ACHN (cell line): Measurements from ENCODE around the gene SINHCAF.
"Not testable (repeated sequence)": the region's sequence is repeated elsewhere in the genome, so short reads cannot be mapped to it uniquely, and the experiment has no call there.

ENCODE experiments used
- DNase-seq: peaks from one replicate; pipeline ENCODE4 v3.0.0-alpha.2; 2015
- in situ Hi-C: cut with HindIII; loops from 2 replicates; pipeline ENCODE4 v1.10.0; 2017; ENCODE audit warnings: low sequenced_read_pairs, low pct_ligation_motif_present, low pct_unique_long_range_greater_than_20kb

SINHCAF gene

DNA sequence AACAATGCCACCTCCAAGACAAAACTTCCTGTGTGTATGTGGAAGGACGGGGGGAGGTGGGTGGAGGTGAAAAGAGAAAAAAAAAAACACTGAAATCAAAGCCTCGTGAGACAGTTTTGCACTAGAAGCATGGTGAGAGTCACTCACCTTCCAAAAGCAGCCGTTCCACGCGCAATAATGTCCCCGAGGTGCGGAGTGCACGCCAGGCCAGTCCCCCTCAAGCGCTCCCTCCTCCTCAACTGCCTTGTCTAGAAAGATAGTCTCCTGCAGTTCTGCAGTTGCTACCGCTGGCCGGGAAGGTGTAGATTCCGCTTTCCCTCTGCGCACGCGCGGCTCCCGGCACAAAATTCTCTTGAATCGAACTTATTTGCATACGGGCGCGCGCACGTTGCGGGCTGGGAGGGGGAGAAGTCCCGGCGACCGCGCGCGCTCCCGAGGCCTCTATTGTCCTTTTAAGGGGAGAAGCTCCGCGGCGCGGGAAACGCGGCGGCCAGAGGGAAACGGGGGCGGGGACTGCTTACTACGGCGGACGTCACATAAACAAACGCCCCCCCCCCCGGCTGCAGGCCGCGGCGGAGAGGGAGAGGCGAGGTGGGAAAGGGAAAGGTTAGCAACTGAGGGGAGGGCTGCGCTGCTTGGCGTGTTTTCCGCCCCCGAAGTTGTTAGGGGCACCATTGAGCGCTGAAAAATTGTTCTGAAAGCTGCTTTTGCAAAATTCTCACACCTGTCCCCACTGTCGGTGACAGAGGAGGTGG, at the start of gene SINHCAF:
SINHCAF (minus strand) TSS at position 274 of the 755 bp plus-strand sequence. CDS start 27,946 bp downstream, outside the sequence.
- DNase-seq: peak; percentile 100
- in situ Hi-C loops: no loop called here

- DNase-seq, in situ Hi-C loops: not testable (repeated sequence)
Measured at GRCh38 chr12:31375422-31375821, 49.5 kb upstream of the SINHCAF start.

- DNase-seq: no peak
- in situ Hi-C loops: no loop called here
Measured at GRCh38 chr12:31371256-31371620, 45.3 kb upstream of the SINHCAF start.

GRCh38 chr12:31370531-31371255, 44.7 kb upstream of the SINHCAF start:
- no peak for DNase-seq

DNA sequence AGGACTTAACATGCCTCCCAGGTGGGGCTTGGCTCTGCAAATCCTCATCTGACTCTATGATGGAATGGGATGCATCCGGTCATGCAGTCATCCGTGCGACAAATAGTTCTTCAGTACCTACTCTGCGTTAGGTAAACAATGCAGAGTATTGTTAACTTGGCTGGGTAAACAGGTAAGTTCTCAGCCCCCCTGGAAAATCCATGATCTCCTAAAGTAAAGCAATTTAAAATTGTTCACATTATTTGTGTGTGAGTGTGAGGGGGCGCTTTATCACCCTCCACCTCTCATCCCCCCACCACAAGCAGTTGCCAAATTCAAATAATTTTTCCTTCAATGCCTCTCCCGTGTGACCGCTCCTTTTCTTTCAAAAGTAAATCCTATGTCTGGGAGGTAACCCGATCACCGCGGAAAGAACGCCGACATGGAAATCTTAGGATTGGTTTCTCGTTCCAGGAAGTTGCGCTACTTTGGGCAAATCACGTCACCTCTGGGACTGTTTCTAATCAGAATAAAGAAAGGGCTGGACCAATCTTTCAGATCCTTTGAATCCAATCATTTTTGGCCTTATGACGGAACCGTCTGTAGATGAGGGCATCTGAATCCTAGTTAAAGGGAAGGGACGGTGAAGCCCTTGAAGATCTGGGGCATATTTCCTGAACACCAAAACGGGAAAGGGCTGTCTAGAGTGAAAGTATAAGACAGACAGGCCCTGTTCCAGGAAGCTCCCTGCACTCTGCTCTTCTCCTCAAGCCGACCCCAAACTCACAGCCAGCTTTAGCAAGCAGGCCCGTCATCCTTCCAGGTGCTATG, 44.0 kb upstream of the SINHCAF start:
- DNase-seq: no peak
- in situ Hi-C loops: no loop called here

More at GRCh38 chr12:31370531-31371255, 44.7 kb upstream of the SINHCAF start:
- in situ Hi-C loops: no loop called here

- DNase-seq: no peak
- in situ Hi-C loops: no loop called here
Measured at GRCh38 chr12:31368666-31369361, 42.9 kb upstream of the SINHCAF start.

- in situ Hi-C loops: no loop called here
- no peak for DNase-seq
Measured at GRCh38 chr12:31366104-31366621, 40.2 kb upstream of the SINHCAF start.

GRCh38 chr12:31363831-31364230, 37.9 kb upstream of the SINHCAF start:
- no peak for DNase-seq
- in situ Hi-C loops: no loop called here

GRCh38 chr12:31363416-31363809, 37.5 kb upstream of the SINHCAF start:
- in situ Hi-C loops: no loop called here

GRCh38 chr12:31362759-31363415, 36.9 kb upstream of the SINHCAF start:
- no peak for DNase-seq
- in situ Hi-C loops: no loop called here

More at GRCh38 chr12:31363416-31363809, 37.5 kb upstream of the SINHCAF start:
- no peak for DNase-seq

DNA sequence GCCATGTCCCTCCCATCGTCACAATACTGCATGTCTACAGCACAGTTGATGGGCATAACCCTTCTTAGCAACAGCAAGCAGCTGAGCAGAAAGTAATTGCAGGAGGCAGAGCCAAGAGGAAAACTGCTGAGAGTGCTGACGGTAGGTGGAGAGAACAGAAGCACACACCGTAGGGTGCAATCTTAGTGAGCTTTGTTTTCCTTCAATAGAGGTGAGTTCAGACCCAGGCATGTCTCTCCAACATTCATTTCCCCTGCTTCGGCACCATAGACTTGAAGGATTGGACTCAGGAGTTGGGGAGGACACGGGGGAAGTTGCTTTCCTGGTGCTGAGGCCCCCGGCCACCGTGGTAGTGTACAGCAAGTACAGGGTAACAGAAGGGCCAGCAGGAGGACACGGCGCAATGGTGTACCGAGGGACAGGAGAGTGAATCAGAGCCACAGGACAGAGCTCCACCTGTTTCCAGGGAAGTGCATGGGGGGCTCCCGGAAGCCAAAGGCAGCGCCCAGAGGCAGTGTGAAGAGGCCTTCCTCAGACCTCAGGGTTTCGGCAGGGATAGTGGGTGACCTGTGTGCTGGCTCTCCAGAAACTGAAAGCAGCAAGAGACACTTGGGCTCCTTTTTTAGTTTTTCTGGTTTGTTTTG, 36.3 kb upstream of the SINHCAF start:
- in situ Hi-C loops: no loop called here
- no peak for DNase-seq

DNA sequence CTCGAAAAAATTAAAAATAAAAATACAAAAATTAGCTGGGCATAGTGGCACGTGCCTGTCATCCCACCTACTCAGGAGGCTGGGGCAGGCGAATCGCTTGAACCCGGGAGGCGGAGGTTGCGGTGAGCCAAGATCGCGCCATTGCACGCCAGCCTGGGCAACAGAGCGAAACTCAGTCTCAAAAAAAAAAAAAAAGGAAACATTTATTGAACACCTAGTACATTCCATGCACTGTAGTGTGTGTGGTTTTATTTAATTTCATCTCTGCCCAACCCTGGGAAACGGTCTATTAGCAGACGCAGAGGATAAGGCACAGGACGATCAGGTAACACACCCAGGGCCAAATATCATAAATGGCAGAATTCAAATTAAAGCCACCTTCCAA, 35.8 kb upstream of the SINHCAF start:
- no peak for DNase-seq
- in situ Hi-C loops: no loop called here

- in situ Hi-C loops: no loop called here
Measured at GRCh38 chr12:31355747-31356107, 29.8 kb upstream of the SINHCAF start.

GRCh38 chr12:31353750-31354708, 28.1 kb upstream of the SINHCAF start:
- in situ Hi-C loops: no loop called here
- no peak for DNase-seq

More at GRCh38 chr12:31355747-31356107, 29.8 kb upstream of the SINHCAF start:
- DNase-seq: no peak

DNA sequence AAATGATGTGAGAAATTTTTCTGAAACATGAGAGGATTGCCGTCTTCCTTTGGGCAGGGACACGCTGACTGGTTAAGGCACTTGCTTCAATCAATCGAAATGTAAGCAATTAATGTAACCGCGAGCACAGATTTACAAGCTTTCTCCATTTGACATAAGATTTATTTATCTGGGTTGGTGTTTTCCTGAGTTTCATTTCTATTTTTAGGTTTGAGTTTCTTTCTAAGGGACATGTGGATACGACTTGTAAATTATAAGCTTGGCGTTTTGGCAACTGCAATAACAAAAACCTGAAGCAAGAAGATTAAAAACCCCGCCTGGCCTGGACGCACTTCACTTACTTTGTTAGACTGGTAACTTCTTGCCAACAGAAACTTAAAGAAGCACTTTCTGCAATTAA, 20.3 kb upstream of the SINHCAF start:
- in situ Hi-C loops: no loop called here
- no peak for DNase-seq

- no peak for DNase-seq
- in situ Hi-C loops: no loop called here
Measured at GRCh38 chr12:31343139-31343538, 17.2 kb upstream of the SINHCAF start.
